ENCODE results near the gene CAVIN3. TPM values are rescaled to one million over a fixed set of nuclear protein-coding genes. Genes with fewer than 3 reads are reported as not detected.

The CAVIN3 gene
- total and polyA plus RNA-seq, 2 of the 8 experiments (the other 6 are each of a cell fraction or from before 2014, with no cell fraction given): 17.7 to 26.4 TPM

DNA sequence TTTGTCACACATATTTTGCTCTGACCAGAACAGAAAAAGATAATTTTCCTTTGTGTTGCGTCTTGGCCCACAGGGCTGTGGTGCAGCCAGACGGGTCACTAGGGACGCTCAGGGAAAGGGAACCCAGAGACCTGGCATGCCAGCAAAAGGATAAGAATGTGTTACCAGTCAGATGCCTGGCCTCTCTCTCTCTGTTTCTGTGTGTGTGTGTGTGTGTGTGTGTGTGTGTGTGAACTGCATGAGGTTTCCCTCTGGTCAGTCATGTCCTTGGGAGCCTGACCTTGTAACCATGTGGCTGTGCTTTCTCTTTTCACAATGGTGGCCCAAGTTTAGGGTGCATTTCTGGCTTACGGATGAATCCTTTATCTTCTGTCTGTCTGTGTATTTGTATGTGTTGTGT is 35.3 kb downstream of the CAVIN3 start (continued):
- TF ChIP-seq SP2 (IDR thresholded peaks at IDR 0.05; ENCODE audit: low read length): no peak

Measured in H1 (cell line).